Measurements from ENCODE around the gene GPATCH3. TPM values are rescaled to one million over a fixed set of nuclear protein-coding genes. Genes with fewer than 3 reads are reported as not detected.

GPATCH3 gene
- total RNA-seq, 1 experiment from 2014 or later = 14.8 TPM

- Histone ChIP-seq H3K36me3 (ENCODE audit: control insufficient read depth in 1 of 2, insufficient read depth in 2 of 2, low read length in 2 of 2) (peaks cover 22 to 42% of the 10 kb centered on the region in 2 experiments), H4K20me1 (ENCODE audit: insufficient read depth) (peaks cover 11% of the 10 kb centered on the region; the same call in 1 of the 2 replicates), H3K9me3 (ENCODE audit: control insufficient read depth in 1 of 2, insufficient read depth in 1 of 2, low read depth in 1 of 2, low read length in 2 of 2) (no peaks in the 10 kb centered on the region), H3K79me2 (ENCODE audit: insufficient read depth, low read length) (peaks cover 71% of the 10 kb centered on the region), H3K27me3 (ENCODE audit: insufficient read depth, low read length) (no peaks in the 10 kb centered on the region), H3K4me1 (ENCODE audit: control insufficient read depth in 1 of 2, insufficient read depth in 2 of 2, low read length in 2 of 2) (peaks cover 9 to 26% of the 10 kb centered on the region in 2 experiments; a peak in 3 of 4 replicates), H2AFZ (ENCODE audit: low read depth, low read length, poor library complexity, severe bottlenecking) (no peak overlapping the region), H3K9me2 (ENCODE audit: insufficient read depth) (no peaks in the 10 kb centered on the region), H3K4me2 (ENCODE audit: low read length) (peak overlapping the region; percentile 98), H3K27ac (ENCODE audit: low read depth, low read length) (no peak overlapping the region), H3K4me3 (replicated peaks in 1 of 2; ENCODE audit: low read depth in 1 of 2, low read length in 2 of 2) (no peak overlapping the region), H3K9ac (ENCODE audit: low read length) (no peak overlapping the region)
- no peak for ATAC-seq
- DNase-seq (ENCODE audit: low read depth, low spot score) = no peak
- ChIA-PET CTCF (no interaction called here), POLR2A (no interaction called here), RAD21 (ENCODE audit: low non-redundant PET in 1 of 2, low total read pairs in 2 of 2, uncharacterized antibody in 2 of 2, unreplicated experiment in 2 of 2) (no interaction called here)
- no TSS peak for BruUV-seq (replicated peaks)
- TF ChIP-seq ZNF274 (IDR thresholded peaks at IDR 0.05; ENCODE audit: low read depth, low read length) = no peak
- TF ChIP-seq ZBTB33 (IDR thresholded peaks at IDR 0.05; ENCODE audit: extremely low read depth, insufficient replicate concordance, low read length) = no peak
- no peak for TF ChIP-seq CEBPB (IDR thresholded peaks at IDR 0.05; ENCODE audit: low read depth)
- no peak for TF ChIP-seq REST (IDR thresholded peaks at IDR 0.05; ENCODE audit: low read depth)
- no peak for TF ChIP-seq SP1 (IDR thresholded peaks at IDR 0.05; ENCODE audit: low read depth)
- no peak for TF ChIP-seq CTCF (IDR thresholded peaks at IDR 0.05 in 2 of 3, conservative IDR thresholded peaks at IDR 0.05 in 1 of 3; ENCODE audit: borderline replicate concordance in 1 of 3, insufficient read depth in 1 of 3, low read depth in 2 of 3, low read length in 2 of 3)
- TF ChIP-seq RAD21 (IDR thresholded peaks at IDR 0.05; ENCODE audit: low read depth) = no peak
- TF ChIP-seq EZH2phosphoT487 (IDR thresholded peaks at IDR 0.05; ENCODE audit: borderline replicate concordance) = no peak
- TF ChIP-seq ZFX (IDR thresholded peaks at IDR 0.05) = no peak
- TF ChIP-seq POLR2AphosphoS5 (IDR thresholded peaks at IDR 0.05; ENCODE audit: low read depth, low read length) = no peak
- no peak for TF ChIP-seq TCF7L2 (IDR thresholded peaks at IDR 0.05; ENCODE audit: borderline replicate concordance, extremely low read depth, insufficient read depth, insufficient read length)
- no peak for TF ChIP-seq POLR2A (IDR thresholded peaks at IDR 0.05; ENCODE audit: borderline replicate concordance, extremely low read depth, insufficient read depth, insufficient read length)
- intact Hi-C loops (cut with micrococcal nuclease) = no loop called here
Measured at GRCh38 chr1:26923711-26924110, 23.4 kb upstream of the GPATCH3 start.

Data from HCT116 (cell line).